HEK293 (cell line): ENCODE measurements around the gene CA5A.

Experiments used
- CTCF ChIA-PET: fragments of 350-600 bp; formaldehyde crosslinking; extraction: SDS; loops from one replicate; lab custom pipeline; 2021; ENCODE audit warnings: antibody characterized with exemption; lab: Yijun Ruan, JAX
- POLR2A ChIA-PET: fragments of 300-600 bp; formaldehyde crosslinking; extraction: SDS; loops from one replicate; lab custom pipeline; 2020; ENCODE audit warnings: antibody characterized with exemption, inconsistent platforms; lab: Yijun Ruan, JAX
- H3K27ac ChIP-seq: fragments of 200-500 bp; sonication (Bioruptor generic); 2 replicates; pipeline ENCODE4 v1.5.1; 2014; ENCODE audit warnings: low read depth, low read length, control low read depth, inconsistent platforms; ENCODE audit errors: extremely low read depth
- H3K36me3 ChIP-seq, 2 experiments: fragments of 200-500 bp in 1 of 2; sonication (Bioruptor generic) in 1 of 2; 1 replicate in 1 of 2; 2 replicates in 1 of 2; pipeline ENCODE4 v1.5.1; 2014 to 2017; ENCODE audit warnings: inconsistent platforms in 2 of 2, low read length in 2 of 2; ENCODE audit not compliant: control insufficient read depth in 2 of 2, insufficient read depth in 1 of 2
- H3K4me1 ChIP-seq: fragments of 200-500 bp; sonication (Bioruptor generic); 2 replicates; pipeline ENCODE4 v1.5.1; 2014; ENCODE audit warnings: mild to moderate bottlenecking, low read length, inconsistent platforms; ENCODE audit not compliant: control insufficient read depth, insufficient read depth
- H3K4me3 ChIP-seq: 2 replicates; pipeline ENCODE4 v1.5.1; 2011; ENCODE audit warnings: low read depth, mild to moderate bottlenecking, control low read depth, low read length, moderate library complexity
- H3K9me3 ChIP-seq: fragments of 200-500 bp; sonication (Bioruptor generic); 2 replicates; pipeline ENCODE4 v1.5.1; 2014; ENCODE audit warnings: low read depth, low read length, inconsistent platforms; ENCODE audit not compliant: control insufficient read depth, insufficient read depth
- WT1 ChIP-seq: fragments of 450-650 bp; formaldehyde crosslinking; IDR thresholded peaks from 2 replicates; pipeline ENCODE4 v1.5.1; 2016; ENCODE audit warnings: missing biosample characterization, missing genetic modification characterization
- ZIC2 ChIP-seq: fragments of 450-650 bp; formaldehyde crosslinking; IDR thresholded peaks from 2 replicates; pipeline ENCODE4 v1.5.1; 2016; ENCODE audit warnings: missing biosample characterization, missing genetic modification characterization
- ZNF211 ChIP-seq: fragments of 450-650 bp; formaldehyde crosslinking; IDR thresholded peaks from 2 replicates; pipeline ENCODE4 v1.5.1; 2016; ENCODE audit warnings: low read depth, missing biosample characterization, missing genetic modification characterization
- ZNF214 ChIP-seq: fragments of 450-650 bp; formaldehyde crosslinking; IDR thresholded peaks from 2 replicates; pipeline ENCODE4 v1.5.1; 2017; ENCODE audit warnings: missing biosample characterization, mild to moderate bottlenecking, missing genetic modification characterization, borderline replicate concordance
- ZNF777 ChIP-seq: fragments of 450-650 bp; formaldehyde crosslinking; IDR thresholded peaks from 2 replicates; pipeline ENCODE4 v1.5.1; 2017; ENCODE audit warnings: missing biosample characterization, missing genetic modification characterization, borderline replicate concordance
- TF ChIP-seq, protein P1 (sequence below): fragments of 450-650 bp; formaldehyde crosslinking; conservative IDR thresholded peaks from 2 replicates; pipeline ENCODE4 v1.5.1; 2016; ENCODE audit warnings: low read depth, missing biosample characterization, missing genetic modification characterization
- TF ChIP-seq, protein P2 (sequence below): fragments of 450-650 bp; formaldehyde crosslinking; IDR thresholded peaks from 2 replicates; pipeline ENCODE4 v1.5.1; 2016; ENCODE audit warnings: missing biosample characterization, missing genetic modification characterization, borderline replicate concordance
- TF ChIP-seq, protein P3 (sequence below): fragments of 450-650 bp; IDR thresholded peaks from 2 replicates; pipeline ENCODE4 v1.5.1; 2018; ENCODE audit warnings: missing biosample characterization, mild to moderate bottlenecking, missing genetic modification characterization
- TF ChIP-seq, protein P4 (sequence below): fragments of 450-650 bp; formaldehyde crosslinking; IDR thresholded peaks from 2 replicates; pipeline ENCODE4 v1.5.1; 2016; ENCODE audit warnings: missing biosample characterization, missing genetic modification characterization, low read depth
- TF ChIP-seq, protein P5 (sequence below): fragments of 450-650 bp; formaldehyde crosslinking; IDR thresholded peaks from 2 replicates; pipeline ENCODE4 v1.5.1; 2016; ENCODE audit warnings: missing biosample characterization, missing genetic modification characterization

Gene CA5A

DNA sequence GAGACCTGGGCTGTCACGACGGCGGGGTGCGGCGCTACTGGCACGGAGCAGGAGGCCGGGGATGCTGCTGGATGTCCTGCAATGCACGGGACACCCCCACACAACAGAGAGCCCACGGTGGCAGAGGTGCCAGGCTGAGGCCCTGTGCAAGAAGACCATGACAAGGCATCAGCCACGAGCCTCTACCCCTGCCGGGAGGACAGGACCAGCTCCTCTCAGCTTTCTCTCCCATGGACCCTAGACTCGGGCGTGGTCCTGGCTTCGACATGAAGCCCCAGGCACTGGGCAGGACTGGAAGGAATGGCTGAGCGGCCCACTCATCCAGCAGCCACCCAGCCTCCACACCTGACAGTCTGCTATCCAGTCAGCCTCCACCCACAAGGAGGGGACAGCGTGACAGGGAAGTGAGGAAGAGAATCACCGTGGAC is 92.6 kb downstream of the CA5A start (continued):
- TF ChIP-seq, protein P1, sequence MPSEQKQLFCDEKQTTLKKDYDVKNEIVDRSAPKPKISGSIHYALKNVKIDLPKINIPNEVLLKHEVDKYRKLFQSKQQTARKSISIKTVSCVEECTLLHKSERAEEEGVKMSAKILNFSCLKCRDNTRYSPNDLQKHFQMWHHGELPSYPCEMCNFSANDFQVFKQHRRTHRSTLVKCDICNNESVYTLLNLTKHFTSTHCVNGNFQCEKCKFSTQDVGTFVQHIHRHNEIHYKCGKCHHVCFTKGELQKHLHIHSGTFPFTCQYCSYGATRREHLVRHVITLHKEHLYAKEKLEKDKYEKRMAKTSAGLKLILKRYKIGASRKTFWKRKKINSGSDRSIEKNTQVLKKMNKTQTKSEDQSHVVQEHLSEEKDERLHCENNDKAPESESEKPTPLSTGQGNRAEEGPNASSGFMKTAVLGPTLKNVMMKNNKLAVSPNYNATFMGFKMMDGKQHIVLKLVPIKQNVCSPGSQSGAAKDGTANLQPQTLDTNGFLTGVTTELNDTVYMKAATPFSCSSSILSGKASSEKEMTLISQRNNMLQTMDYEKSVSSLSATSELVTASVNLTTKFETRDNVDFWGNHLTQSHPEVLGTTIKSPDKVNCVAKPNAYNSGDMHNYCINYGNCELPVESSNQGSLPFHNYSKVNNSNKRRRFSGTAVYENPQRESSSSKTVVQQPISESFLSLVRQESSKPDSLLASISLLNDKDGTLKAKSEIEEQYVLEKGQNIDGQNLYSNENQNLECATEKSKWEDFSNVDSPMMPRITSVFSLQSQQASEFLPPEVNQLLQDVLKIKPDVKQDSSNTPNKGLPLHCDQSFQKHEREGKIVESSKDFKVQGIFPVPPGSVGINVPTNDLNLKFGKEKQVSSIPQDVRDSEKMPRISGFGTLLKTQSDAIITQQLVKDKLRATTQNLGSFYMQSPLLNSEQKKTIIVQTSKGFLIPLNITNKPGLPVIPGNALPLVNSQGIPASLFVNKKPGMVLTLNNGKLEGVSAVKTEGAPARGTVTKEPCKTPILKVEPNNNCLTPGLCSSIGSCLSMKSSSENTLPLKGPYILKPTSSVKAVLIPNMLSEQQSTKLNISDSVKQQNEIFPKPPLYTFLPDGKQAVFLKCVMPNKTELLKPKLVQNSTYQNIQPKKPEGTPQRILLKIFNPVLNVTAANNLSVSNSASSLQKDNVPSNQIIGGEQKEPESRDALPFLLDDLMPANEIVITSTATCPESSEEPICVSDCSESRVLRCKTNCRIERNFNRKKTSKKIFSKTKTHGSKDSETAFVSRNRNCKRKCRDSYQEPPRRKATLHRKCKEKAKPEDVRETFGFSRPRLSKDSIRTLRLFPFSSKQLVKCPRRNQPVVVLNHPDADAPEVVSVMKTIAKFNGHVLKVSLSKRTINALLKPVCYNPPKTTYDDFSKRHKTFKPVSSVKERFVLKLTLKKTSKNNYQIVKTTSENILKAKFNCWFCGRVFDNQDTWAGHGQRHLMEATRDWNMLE (tag by site-specific recombination): no peak
- TF ChIP-seq ZNF214 (tag by site-specific recombination) (no peak), ZNF211 (tag by site-specific recombination) (no peak), ZNF777 (no peak), WT1 (tag by site-specific recombination) (no peak)
- TF ChIP-seq, protein P2, sequence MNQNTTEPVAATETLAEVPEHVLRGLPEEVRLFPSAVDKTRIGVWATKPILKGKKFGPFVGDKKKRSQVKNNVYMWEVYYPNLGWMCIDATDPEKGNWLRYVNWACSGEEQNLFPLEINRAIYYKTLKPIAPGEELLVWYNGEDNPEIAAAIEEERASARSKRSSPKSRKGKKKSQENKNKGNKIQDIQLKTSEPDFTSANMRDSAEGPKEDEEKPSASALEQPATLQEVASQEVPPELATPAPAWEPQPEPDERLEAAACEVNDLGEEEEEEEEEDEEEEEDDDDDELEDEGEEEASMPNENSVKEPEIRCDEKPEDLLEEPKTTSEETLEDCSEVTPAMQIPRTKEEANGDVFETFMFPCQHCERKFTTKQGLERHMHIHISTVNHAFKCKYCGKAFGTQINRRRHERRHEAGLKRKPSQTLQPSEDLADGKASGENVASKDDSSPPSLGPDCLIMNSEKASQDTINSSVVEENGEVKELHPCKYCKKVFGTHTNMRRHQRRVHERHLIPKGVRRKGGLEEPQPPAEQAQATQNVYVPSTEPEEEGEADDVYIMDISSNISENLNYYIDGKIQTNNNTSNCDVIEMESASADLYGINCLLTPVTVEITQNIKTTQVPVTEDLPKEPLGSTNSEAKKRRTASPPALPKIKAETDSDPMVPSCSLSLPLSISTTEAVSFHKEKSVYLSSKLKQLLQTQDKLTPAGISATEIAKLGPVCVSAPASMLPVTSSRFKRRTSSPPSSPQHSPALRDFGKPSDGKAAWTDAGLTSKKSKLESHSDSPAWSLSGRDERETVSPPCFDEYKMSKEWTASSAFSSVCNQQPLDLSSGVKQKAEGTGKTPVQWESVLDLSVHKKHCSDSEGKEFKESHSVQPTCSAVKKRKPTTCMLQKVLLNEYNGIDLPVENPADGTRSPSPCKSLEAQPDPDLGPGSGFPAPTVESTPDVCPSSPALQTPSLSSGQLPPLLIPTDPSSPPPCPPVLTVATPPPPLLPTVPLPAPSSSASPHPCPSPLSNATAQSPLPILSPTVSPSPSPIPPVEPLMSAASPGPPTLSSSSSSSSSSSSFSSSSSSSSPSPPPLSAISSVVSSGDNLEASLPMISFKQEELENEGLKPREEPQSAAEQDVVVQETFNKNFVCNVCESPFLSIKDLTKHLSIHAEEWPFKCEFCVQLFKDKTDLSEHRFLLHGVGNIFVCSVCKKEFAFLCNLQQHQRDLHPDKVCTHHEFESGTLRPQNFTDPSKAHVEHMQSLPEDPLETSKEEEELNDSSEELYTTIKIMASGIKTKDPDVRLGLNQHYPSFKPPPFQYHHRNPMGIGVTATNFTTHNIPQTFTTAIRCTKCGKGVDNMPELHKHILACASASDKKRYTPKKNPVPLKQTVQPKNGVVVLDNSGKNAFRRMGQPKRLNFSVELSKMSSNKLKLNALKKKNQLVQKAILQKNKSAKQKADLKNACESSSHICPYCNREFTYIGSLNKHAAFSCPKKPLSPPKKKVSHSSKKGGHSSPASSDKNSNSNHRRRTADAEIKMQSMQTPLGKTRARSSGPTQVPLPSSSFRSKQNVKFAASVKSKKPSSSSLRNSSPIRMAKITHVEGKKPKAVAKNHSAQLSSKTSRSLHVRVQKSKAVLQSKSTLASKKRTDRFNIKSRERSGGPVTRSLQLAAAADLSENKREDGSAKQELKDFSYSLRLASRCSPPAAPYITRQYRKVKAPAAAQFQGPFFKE (tag by site-specific recombination): no peak
- TF ChIP-seq, protein P3, sequence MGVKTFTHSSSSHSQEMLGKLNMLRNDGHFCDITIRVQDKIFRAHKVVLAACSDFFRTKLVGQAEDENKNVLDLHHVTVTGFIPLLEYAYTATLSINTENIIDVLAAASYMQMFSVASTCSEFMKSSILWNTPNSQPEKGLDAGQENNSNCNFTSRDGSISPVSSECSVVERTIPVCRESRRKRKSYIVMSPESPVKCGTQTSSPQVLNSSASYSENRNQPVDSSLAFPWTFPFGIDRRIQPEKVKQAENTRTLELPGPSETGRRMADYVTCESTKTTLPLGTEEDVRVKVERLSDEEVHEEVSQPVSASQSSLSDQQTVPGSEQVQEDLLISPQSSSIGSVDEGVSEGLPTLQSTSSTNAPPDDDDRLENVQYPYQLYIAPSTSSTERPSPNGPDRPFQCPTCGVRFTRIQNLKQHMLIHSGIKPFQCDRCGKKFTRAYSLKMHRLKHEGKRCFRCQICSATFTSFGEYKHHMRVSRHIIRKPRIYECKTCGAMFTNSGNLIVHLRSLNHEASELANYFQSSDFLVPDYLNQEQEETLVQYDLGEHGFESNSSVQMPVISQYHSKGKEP (tag by site-specific recombination): no peak
- TF ChIP-seq, protein P4, sequence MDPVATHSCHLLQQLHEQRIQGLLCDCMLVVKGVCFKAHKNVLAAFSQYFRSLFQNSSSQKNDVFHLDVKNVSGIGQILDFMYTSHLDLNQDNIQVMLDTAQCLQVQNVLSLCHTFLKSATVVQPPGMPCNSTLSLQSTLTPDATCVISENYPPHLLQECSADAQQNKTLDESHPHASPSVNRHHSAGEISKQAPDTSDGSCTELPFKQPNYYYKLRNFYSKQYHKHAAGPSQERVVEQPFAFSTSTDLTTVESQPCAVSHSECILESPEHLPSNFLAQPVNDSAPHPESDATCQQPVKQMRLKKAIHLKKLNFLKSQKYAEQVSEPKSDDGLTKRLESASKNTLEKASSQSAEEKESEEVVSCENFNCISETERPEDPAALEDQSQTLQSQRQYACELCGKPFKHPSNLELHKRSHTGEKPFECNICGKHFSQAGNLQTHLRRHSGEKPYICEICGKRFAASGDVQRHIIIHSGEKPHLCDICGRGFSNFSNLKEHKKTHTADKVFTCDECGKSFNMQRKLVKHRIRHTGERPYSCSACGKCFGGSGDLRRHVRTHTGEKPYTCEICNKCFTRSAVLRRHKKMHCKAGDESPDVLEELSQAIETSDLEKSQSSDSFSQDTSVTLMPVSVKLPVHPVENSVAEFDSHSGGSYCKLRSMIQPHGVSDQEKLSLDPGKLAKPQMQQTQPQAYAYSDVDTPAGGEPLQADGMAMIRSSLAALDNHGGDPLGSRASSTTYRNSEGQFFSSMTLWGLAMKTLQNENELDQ (tag by site-specific recombination): no peak

DNA sequence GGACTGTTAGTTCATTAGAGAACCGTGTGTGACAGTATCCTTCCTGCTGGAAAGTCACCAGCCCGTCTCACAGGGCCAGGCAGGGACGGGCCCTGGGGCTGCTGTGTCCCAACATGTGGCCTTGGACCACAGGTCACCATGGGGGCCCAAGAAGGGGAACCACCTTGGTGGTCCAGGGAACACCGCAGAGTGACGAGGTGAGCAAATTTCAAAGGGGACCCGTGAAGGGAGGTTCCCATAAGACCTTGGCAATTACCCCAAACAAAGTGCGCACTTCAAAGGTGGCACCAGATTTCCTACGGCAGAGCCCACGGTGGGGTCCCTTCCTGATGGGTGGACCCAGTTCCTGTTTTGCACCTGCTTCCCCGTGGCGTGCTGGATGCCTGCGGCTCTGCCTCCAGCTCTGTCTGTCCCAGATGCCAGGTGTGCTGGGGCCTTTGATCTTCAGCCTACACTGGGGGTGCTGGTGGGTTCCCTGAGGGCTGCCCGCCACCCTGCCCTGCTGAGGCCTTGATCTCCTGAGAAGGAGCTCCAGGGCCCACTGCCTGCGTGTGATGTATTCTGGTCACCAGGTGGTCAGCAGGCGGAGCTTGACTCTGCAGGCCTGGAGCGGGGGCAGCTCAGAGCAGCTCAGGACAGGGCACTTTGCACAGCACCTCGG is 94.0 kb downstream of the CA5A start:
- H3K27ac ChIP-seq: no peak overlapping the region
- H3K4me3 ChIP-seq: no peak overlapping the region
- no peaks in the 10 kb centered on the region for H3K9me3 ChIP-seq
- peaks cover 0 to 52% of the 10 kb centered on the region in 2 experiments; a peak in 2 of 3 replicates for H3K36me3 ChIP-seq
- no peaks in the 10 kb centered on the region for H3K4me1 ChIP-seq
- CTCF ChIA-PET: interaction anchor here (0.6 kb wide), 2 partner anchors 29 to 62 kb away, joined by 3 read pairs; no protein-coding TSS in a partner anchor
- 0 out of 2 replicates have a peak, but pooled peaks have one; percentile 9 for TF ChIP-seq ZIC2 (tag by site-specific recombination)
- TF ChIP-seq, protein P5, sequence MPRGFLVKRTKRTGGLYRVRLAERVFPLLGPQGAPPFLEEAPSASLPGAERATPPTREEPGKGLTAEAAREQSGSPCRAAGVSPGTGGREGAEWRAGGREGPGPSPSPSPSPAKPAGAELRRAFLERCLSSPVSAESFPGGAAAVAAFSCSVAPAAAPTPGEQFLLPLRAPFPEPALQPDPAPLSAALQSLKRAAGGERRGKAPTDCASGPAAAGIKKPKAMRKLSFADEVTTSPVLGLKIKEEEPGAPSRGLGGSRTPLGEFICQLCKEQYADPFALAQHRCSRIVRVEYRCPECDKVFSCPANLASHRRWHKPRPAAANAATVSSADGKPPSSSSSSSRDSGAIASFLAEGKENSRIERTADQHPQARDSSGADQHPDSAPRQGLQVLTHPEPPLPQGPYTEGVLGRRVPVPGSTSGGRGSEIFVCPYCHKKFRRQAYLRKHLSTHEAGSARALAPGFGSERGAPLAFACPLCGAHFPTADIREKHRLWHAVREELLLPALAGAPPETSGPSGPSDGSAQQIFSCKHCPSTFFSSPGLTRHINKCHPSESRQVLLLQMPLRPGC (tag by site-specific recombination): no peak
- POLR2A ChIA-PET: no interaction called here
